GM23248 (cell line): Measurements from ENCODE around the gene ATP2A3. TPM values are rescaled to one million over a fixed set of nuclear protein-coding genes. Genes with fewer than 3 reads are reported as not detected.

ENCODE experiments used
- DNase-seq: peaks from one replicate; pipeline ENCODE4 v3.0.0-alpha.2; 2015
- H2AFZ ChIP-seq: fragments of 200-600 bp; sonication (generic); 2 replicates; pipeline ENCODE4 v1.6.1; 2016; ENCODE audit warnings: antibody characterized with exemption
- H3F3A ChIP-seq: fragments of 200-600 bp; sonication (generic); 2 replicates; pipeline ENCODE4 v1.6.1; 2016; ENCODE audit warnings: mild to moderate bottlenecking, antibody characterized with exemption, mixed run types; ENCODE audit not compliant: insufficient read depth
- H3K27ac ChIP-seq: fragments of 200-600 bp; sonication (generic); 2 replicates; pipeline ENCODE4 v1.5.1; 2016; ENCODE audit warnings: mild to moderate bottlenecking
- H3K27me3 ChIP-seq: fragments of 200-600 bp; sonication (generic); replicated peaks from 2 replicates; pipeline ENCODE4 v1.6.1; 2016; ENCODE audit warnings: mild to moderate bottlenecking; ENCODE audit not compliant: insufficient read depth
- H3K36me3 ChIP-seq: fragments of 200-600 bp; sonication (generic); 2 replicates; pipeline ENCODE4 v1.6.1; 2016; ENCODE audit warnings: low read depth, mild to moderate bottlenecking
- H3K4me1 ChIP-seq: fragments of 200-600 bp; sonication (generic); 2 replicates; pipeline ENCODE4 v1.6.1; 2016; ENCODE audit warnings: mild to moderate bottlenecking; ENCODE audit not compliant: insufficient read depth
- H3K4me2 ChIP-seq: fragments of 200-600 bp; sonication (generic); one replicate; pipeline ENCODE4 v1.6.1; 2016; ENCODE audit warnings: mild to moderate bottlenecking; ENCODE audit not compliant: unreplicated experiment
- H3K4me3 ChIP-seq: fragments of 200-600 bp; sonication (generic); 2 replicates; pipeline ENCODE4 v1.5.1; 2016; ENCODE audit warnings: mild to moderate bottlenecking
- H3K79me2 ChIP-seq: fragments of 200-600 bp; sonication (generic); 2 replicates; pipeline ENCODE4 v1.6.1; 2016; ENCODE audit warnings: mild to moderate bottlenecking; ENCODE audit not compliant: insufficient read depth
- H3K9ac ChIP-seq: fragments of 200-600 bp; sonication (generic); 2 replicates; pipeline ENCODE4 v1.6.1; 2016; ENCODE audit warnings: mild to moderate bottlenecking
- H3K9me2 ChIP-seq: fragments of 200-600 bp; sonication (generic); 2 replicates; pipeline ENCODE4 v1.6.1; 2016; ENCODE audit warnings: mixed run types, mild to moderate bottlenecking, moderate library complexity; ENCODE audit not compliant: insufficient read depth
- H3K9me3 ChIP-seq: fragments of 200-600 bp; sonication (generic); one replicate; pipeline ENCODE4 v1.6.1; 2017; ENCODE audit warnings: low read depth
- H4K20me1 ChIP-seq: fragments of 200-600 bp; sonication (generic); 2 replicates; pipeline ENCODE4 v1.6.0; 2016; ENCODE audit not compliant: insufficient read depth
- EZH2 ChIP-seq: fragments of 200-600 bp; sonication (generic); IDR thresholded peaks from 2 replicates; pipeline ENCODE4 v1.6.1; 2018; ENCODE audit warnings: antibody characterized with exemption, mild to moderate bottlenecking; ENCODE audit not compliant: insufficient read depth, poor library complexity, severe bottlenecking
- EZH2phosphoT487 ChIP-seq: fragments of 200-600 bp; sonication (generic); IDR thresholded peaks from 2 replicates; pipeline ENCODE4 v1.6.1; 2018; ENCODE audit warnings: antibody characterized with exemption, moderate library complexity, mild to moderate bottlenecking, low read depth; ENCODE audit not compliant: insufficient read depth
- WGBS, 2 experiments: methylation state at CpG; one replicate each; pipeline ENCODE4 v1.1.6; 2015 to 2017; ENCODE audit warnings: low lambda C conversion rate in 2 of 2, low coverage in 1 of 2; ENCODE audit errors: missing lambda C conversion rate in 2 of 2; 5-methylcytosine and 5-hydroxymethylcytosine counted together
- in situ Hi-C: fragments of 300-500 bp; cut with MboI; formaldehyde crosslinking; loops from 2 replicates; pipeline ENCODE4 v1.15.0; 2020
- polyA plus RNA-seq: library from polyadenylated mRNA; unstranded; fragments of >200 nt; fragmentation: Nextera tagmentation; extraction: Ambion mirVana; gene quantifications from 2 replicates; pipeline ENCODE4 v1.2.1, GENCODE V29; 2016
- total RNA-seq: library from RNA; depleted of rRNA; stranded (reverse); fragments of >200 nt; shearing (Covaris generic); gene quantifications from 2 replicates; pipeline ENCODE4 v1.2.3, GENCODE V29; 2014

The ATP2A3 gene
- total and polyA plus RNA-seq, 2 experiments from 2014 or later, result 0.81 to 0.86 TPM

DNA sequence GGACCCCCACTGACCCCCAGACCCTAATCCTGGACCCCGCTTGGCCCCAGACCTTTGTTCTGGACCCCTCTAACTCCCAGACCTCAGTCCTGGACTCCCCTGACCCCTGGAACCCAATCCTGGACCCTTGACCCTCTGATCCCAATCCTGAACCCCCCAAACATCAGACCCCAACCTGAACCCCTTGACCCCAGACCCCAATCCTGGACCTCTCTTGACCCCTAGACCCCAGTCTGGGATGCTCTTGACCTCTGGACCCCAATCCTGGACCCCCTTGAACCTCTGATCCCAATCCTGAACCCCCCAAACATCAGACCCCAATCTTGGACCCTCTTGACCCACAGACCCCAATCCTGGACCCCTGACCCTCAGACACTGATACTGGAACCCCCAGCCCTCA is 34.5 kb downstream of the ATP2A3 start:
- no peak for DNase-seq
- Histone ChIP-seq H3K9me2 (no peaks in the 10 kb centered on the region), H3F3A (no peaks in the 10 kb centered on the region), H3K27me3 (no peaks in the 10 kb centered on the region), H3K4me2 (no peak overlapping the region), H3K4me1 (no peaks in the 10 kb centered on the region), H3K9ac (no peak overlapping the region), H3K4me3 (no peak overlapping the region), H3K27ac (no peak overlapping the region), H3K36me3 (no peaks in the 10 kb centered on the region), H3K79me2 (no peaks in the 10 kb centered on the region), H4K20me1 (no peaks in the 10 kb centered on the region), H3K9me3 (no peaks in the 10 kb centered on the region), H2AFZ (no peak overlapping the region)
- 24% methylated on average over 1 of the region's 1 CpG; no CpG with 5 or more reads in 1 of the 2 experiments for WGBS, 2 experiments
- TF ChIP-seq EZH2phosphoT487, result no peak
- TF ChIP-seq EZH2, result no peak
- in situ Hi-C loops, result no loop called here

DNA sequence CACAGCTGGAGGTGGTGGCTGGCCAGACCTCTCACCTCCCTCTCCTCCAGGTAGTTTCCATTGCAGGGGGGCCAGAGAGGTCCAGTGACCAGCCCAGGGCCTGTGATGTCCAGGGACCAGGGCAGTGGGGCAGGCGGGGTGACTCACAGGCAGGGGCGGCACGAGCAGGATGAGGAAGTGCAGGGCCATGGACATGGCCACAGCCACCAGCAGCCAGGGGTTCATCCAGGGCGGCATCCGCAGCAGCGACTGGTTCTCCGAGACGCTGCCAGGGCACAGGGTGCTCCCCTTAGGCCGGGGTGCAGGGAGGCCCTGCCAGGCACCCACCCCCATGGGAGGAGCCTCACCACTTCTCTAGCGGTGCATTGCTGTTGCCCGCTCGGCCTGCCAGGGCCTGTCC is 35.1 kb downstream of the ATP2A3 start:
- 82 to 83% methylated on average over 11 to 12 of the region's 12 CpGs for WGBS, 2 experiments
- DNase-seq, result no peak
- H3K9ac ChIP-seq, result no peak overlapping the region
- no peaks in the 10 kb centered on the region for H3K4me1 ChIP-seq
- TF ChIP-seq EZH2phosphoT487, result no peak
- TF ChIP-seq EZH2, result no peak
- no peaks in the 10 kb centered on the region for H3F3A ChIP-seq
- no peak overlapping the region for H3K4me3 ChIP-seq
- no peak overlapping the region for H3K4me2 ChIP-seq
- in situ Hi-C loops, result no loop called here
- H3K36me3 ChIP-seq, result no peaks in the 10 kb centered on the region
- H4K20me1 ChIP-seq, result no peaks in the 10 kb centered on the region
- no peaks in the 10 kb centered on the region for H3K9me3 ChIP-seq
- H2AFZ ChIP-seq, result no peak overlapping the region
- no peak overlapping the region for H3K27ac ChIP-seq
- H3K79me2 ChIP-seq, result no peaks in the 10 kb centered on the region
- no peaks in the 10 kb centered on the region for H3K9me2 ChIP-seq
- no peaks in the 10 kb centered on the region for H3K27me3 ChIP-seq

- Histone ChIP-seq H3K4me1 (no peaks in the 10 kb centered on the region), H3K9me2 (no peaks in the 10 kb centered on the region), H3K4me3 (no peak overlapping the region), H3K79me2 (no peaks in the 10 kb centered on the region), H3K9me3 (no peaks in the 10 kb centered on the region), H3F3A (no peaks in the 10 kb centered on the region), H3K27me3 (no peaks in the 10 kb centered on the region), H3K27ac (no peak overlapping the region), H3K36me3 (no peaks in the 10 kb centered on the region), H2AFZ (no peak overlapping the region), H3K4me2 (no peak overlapping the region), H4K20me1 (no peaks in the 10 kb centered on the region), H3K9ac (no peak overlapping the region)
- DNase-seq, result no peak
- TF ChIP-seq EZH2, result no peak
- no peak for TF ChIP-seq EZH2phosphoT487
- 88 to 91% methylated on average over 9 to 16 of the region's 16 CpGs for WGBS, 2 experiments
- in situ Hi-C loops, result no loop called here
Observed at GRCh38 chr17:3928406-3928805, 35.8 kb downstream of the ATP2A3 start.

DNA sequence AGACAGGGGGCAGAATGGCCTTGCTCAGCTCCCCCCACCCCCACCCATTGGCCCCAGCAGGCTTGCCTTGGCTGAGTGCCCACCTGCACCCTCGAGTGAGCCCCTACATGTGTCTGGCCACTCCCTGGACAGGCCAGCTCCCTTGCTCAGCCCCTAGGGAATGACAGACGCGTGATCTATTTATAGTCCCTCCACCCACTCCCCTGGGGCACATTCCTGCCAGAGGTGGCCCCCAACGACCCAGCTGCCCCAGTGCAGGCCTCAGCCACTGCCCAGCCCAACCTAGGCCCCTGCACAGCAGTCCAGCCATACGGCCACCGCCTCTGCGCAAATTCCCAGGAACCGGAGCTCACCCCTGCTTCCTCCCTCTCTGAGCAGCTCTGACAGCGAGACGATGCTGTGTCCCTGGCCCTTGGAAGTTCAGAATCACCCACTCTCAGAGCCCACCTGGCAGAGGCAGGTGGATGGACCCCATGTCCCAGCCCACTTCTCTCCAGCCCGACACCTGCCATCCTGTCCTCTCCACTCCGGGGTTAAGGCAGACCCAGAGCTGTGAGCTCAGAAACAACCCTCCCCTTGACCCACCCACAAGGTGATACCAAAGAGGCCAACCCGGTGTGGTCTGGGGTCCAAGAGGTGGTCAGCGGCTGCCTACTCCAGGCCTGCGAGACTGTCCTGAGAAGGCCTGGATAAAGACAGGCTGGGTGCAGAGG is 36.5 kb downstream of the ATP2A3 start:
- H3K36me3 ChIP-seq, result no peaks in the 10 kb centered on the region
- no peaks in the 10 kb centered on the region for H4K20me1 ChIP-seq
- H3K9me2 ChIP-seq, result no peaks in the 10 kb centered on the region
- H3K27me3 ChIP-seq, result no peaks in the 10 kb centered on the region
- H3F3A ChIP-seq, result no peaks in the 10 kb centered on the region
- no peak overlapping the region for H3K4me2 ChIP-seq
- WGBS, 2 experiments, result 75 to 81% methylated on average over 14 to 15 of the region's 15 CpGs
- no peak overlapping the region for H2AFZ ChIP-seq
- H3K4me1 ChIP-seq, result no peaks in the 10 kb centered on the region
- H3K27ac ChIP-seq, result no peak overlapping the region
- no peak overlapping the region for H3K4me3 ChIP-seq
- TF ChIP-seq EZH2 (no peak), EZH2phosphoT487 (no peak)
- no peaks in the 10 kb centered on the region for H3K79me2 ChIP-seq
- no peak for DNase-seq
- H3K9ac ChIP-seq, result no peak overlapping the region
- no peaks in the 10 kb centered on the region for H3K9me3 ChIP-seq
- in situ Hi-C loops, result no loop called here
